ENCODE measurements around the gene RNF212.

GRCh38 chr4:1042352-1043055 lies 70.9 kb downstream of the RNF212 start:
- TF ChIP-seq EZH2 (IDR thresholded peaks at IDR 0.05) (no peak), POLR2AphosphoS5 (IDR thresholded peaks at IDR 0.05; ENCODE audit: borderline replicate concordance, low read depth, low read length) (no peak), FOXP2 (optimal IDR thresholded peaks at IDR 0.05; ENCODE audit: control extremely low read depth, extremely low read length, insufficient read depth) (no peak)

Measured in SK-N-MC (cell line).